Liver (tissue), 9 donors: ENCODE measurements around the gene KANK3. TPM values are rescaled to one million over a fixed set of nuclear protein-coding genes. Genes with fewer than 3 reads are reported as not detected.

Experiments used
- DNase-seq: peaks from one replicate; pipeline ENCODE4 v3.0.0-alpha.2; 2017; ENCODE audit warnings: low spot score
- H3K27ac ChIP-seq, 2 donors: one replicate each; pipeline ENCODE4 v1.7.0; 2013; ENCODE audit warnings: inconsistent platforms in 2 of 2, low read length in 2 of 2, control low read depth in 1 of 2, low read depth in 1 of 2, mild to moderate bottlenecking in 1 of 2
- H3K27me3 ChIP-seq, 4 donors: one replicate each; pipeline versions ENCODE4 v1.6.1 to v1.7.0; 2013; ENCODE audit warnings: low read length in 3 of 4, inconsistent platforms in 1 of 4, mild to moderate bottlenecking in 1 of 4, moderate library complexity in 1 of 4; ENCODE audit not compliant: control insufficient read depth in 4 of 4, insufficient read depth in 4 of 4
- H3K36me3 ChIP-seq, 4 donors: one replicate each; pipeline versions ENCODE4 v1.6.1 to v1.7.0; 2013; ENCODE audit warnings: low read length in 3 of 4, mild to moderate bottlenecking in 3 of 4, low read depth in 1 of 4, moderate library complexity in 1 of 4; ENCODE audit not compliant: control insufficient read depth in 4 of 4, insufficient read depth in 3 of 4
- H3K4me1 ChIP-seq, 4 donors: one replicate each; pipeline versions ENCODE4 v1.6.1 to v1.7.0; 2013; ENCODE audit warnings: low read length in 3 of 4, mild to moderate bottlenecking in 3 of 4, moderate library complexity in 1 of 4; ENCODE audit not compliant: control insufficient read depth in 4 of 4, insufficient read depth in 4 of 4
- H3K4me3 ChIP-seq, 3 donors: one replicate each; pipeline versions ENCODE4 v1.6.1 to v1.7.0; 2013; ENCODE audit warnings: low read length in 3 of 3, control low read depth in 1 of 3, low read depth in 1 of 3, mild to moderate bottlenecking in 1 of 3
- H3K9ac ChIP-seq, 2 donors: one replicate each; pipeline ENCODE4 v1.7.0; 2013; ENCODE audit warnings: low read length in 2 of 2, mild to moderate bottlenecking in 2 of 2, moderate library complexity in 2 of 2, control low read depth in 1 of 2, low read depth in 1 of 2
- H3K9me3 ChIP-seq, 4 donors: one replicate each; pipeline versions ENCODE4 v1.6.1 to v1.7.0; 2013; ENCODE audit warnings: low read length in 3 of 4; ENCODE audit not compliant: control insufficient read depth in 4 of 4
- EGR1 ChIP-seq, 2 donors: IDR thresholded peaks; 2 replicates each; pipeline ENCODE4 v1.6.1; 2016 to 2018; ENCODE audit warnings: antibody characterized with exemption in 2 of 2, low read depth in 2 of 2
- FOXA2 ChIP-seq: IDR thresholded peaks from 2 replicates; pipeline ENCODE4 v1.6.1; 2016; ENCODE audit warnings: antibody characterized with exemption
- GABPA ChIP-seq, 2 donors: IDR thresholded peaks in 1 of 2; conservative IDR thresholded peaks in 1 of 2; 2 replicates each; pipeline ENCODE4 v1.6.1; 2016; ENCODE audit warnings: antibody characterized with exemption in 2 of 2, mild to moderate bottlenecking in 1 of 2, moderate library complexity in 1 of 2
- HNF4A ChIP-seq, 2 donors: conservative IDR thresholded peaks; 2 replicates each; pipeline ENCODE4 v1.6.1; 2016; ENCODE audit warnings: antibody characterized with exemption in 2 of 2, mild to moderate bottlenecking in 2 of 2
- JUND ChIP-seq, 2 donors: IDR thresholded peaks; 2 replicates each; pipeline ENCODE4 v1.6.1; 2016; ENCODE audit warnings: antibody characterized with exemption in 2 of 2
- NR2F2 ChIP-seq: IDR thresholded peaks from 2 replicates; pipeline ENCODE4 v1.6.1; 2016; ENCODE audit warnings: antibody characterized with exemption
- RAD21 ChIP-seq, 2 donors: IDR thresholded peaks; 2 replicates each; pipeline ENCODE4 v1.6.1; 2016; ENCODE audit warnings: antibody characterized with exemption in 2 of 2, mild to moderate bottlenecking in 2 of 2
- RXRA ChIP-seq, 2 donors: IDR thresholded peaks; 2 replicates each; pipeline ENCODE4 v1.6.1; 2017 to 2018; ENCODE audit warnings: antibody characterized with exemption in 2 of 2, mild to moderate bottlenecking in 1 of 2
- TAF1 ChIP-seq: conservative IDR thresholded peaks from 2 replicates; pipeline ENCODE4 v1.6.1; 2016; ENCODE audit warnings: antibody characterized with exemption, mild to moderate bottlenecking
- YY1 ChIP-seq: IDR thresholded peaks from 2 replicates; pipeline ENCODE4 v1.6.1; 2016; ENCODE audit warnings: antibody characterized with exemption, mild to moderate bottlenecking
- ZBTB33 ChIP-seq: IDR thresholded peaks from 2 replicates; pipeline ENCODE4 v1.6.1; 2016; ENCODE audit warnings: antibody characterized with exemption
- WGBS: extraction: QIAGEN DNeasy Blood & Tissue Kit; methylation state at CpG from one replicate; pipeline ENCODE4 v1.1.7; 2013; 5-methylcytosine and 5-hydroxymethylcytosine counted together
- polyA plus RNA-seq, 2 donors: library from polyadenylated mRNA; stranded (reverse) in 1 of 2; unstranded in 1 of 2; fragments of 200-250 nt in 1 of 2; fragments of >200 nt in 1 of 2; fragmentation: Nextera tagmentation in 1 of 2; extraction: Ambion mirVana in 1 of 2; gene quantifications; one replicate each; pipeline versions ENCODE4 v1.2.1 to v1.2.3, GENCODE V29; 2013 to 2015
- total RNA-seq, 2 donors: library from RNA; depleted of rRNA; stranded (reverse); fragments of >200 nt; gene quantifications; one replicate each; pipeline ENCODE4 v1.2.3, GENCODE V29; 2014
- TF ChIP-seq, protein P1 (sequence below): IDR thresholded peaks from 2 replicates; pipeline ENCODE4 v1.6.1; 2016; ENCODE audit warnings: antibody characterized with exemption, mild to moderate bottlenecking
- TF ChIP-seq, protein P2 (sequence below): IDR thresholded peaks from 2 replicates; pipeline ENCODE4 v1.6.1; 2016; ENCODE audit warnings: antibody characterized with exemption
- donor health status: healthy.
- donor health status: healthy.
- donor health status: healthy.
- donor health status: healthy.
- donor health status: healthy.

KANK3 gene
- total and polyA plus RNA-seq, 4 donors: 0.44 to 4.5 (median 3.4) TPM

GRCh38 chr19:8306235-8307054 is 36.6 kb downstream of the KANK3 start (continued):
- TF ChIP-seq, protein P1, sequence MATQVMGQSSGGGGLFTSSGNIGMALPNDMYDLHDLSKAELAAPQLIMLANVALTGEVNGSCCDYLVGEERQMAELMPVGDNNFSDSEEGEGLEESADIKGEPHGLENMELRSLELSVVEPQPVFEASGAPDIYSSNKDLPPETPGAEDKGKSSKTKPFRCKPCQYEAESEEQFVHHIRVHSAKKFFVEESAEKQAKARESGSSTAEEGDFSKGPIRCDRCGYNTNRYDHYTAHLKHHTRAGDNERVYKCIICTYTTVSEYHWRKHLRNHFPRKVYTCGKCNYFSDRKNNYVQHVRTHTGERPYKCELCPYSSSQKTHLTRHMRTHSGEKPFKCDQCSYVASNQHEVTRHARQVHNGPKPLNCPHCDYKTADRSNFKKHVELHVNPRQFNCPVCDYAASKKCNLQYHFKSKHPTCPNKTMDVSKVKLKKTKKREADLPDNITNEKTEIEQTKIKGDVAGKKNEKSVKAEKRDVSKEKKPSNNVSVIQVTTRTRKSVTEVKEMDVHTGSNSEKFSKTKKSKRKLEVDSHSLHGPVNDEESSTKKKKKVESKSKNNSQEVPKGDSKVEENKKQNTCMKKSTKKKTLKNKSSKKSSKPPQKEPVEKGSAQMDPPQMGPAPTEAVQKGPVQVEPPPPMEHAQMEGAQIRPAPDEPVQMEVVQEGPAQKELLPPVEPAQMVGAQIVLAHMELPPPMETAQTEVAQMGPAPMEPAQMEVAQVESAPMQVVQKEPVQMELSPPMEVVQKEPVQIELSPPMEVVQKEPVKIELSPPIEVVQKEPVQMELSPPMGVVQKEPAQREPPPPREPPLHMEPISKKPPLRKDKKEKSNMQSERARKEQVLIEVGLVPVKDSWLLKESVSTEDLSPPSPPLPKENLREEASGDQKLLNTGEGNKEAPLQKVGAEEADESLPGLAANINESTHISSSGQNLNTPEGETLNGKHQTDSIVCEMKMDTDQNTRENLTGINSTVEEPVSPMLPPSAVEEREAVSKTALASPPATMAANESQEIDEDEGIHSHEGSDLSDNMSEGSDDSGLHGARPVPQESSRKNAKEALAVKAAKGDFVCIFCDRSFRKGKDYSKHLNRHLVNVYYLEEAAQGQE: no peak
- TF ChIP-seq NR2F2 (peak; percentile 38), FOXA2 (no peak)

GRCh38 chr19:8305798-8306197 is 37.3 kb downstream of the KANK3 start:
- Histone ChIP-seq H3K9ac (no peak overlapping the region), H3K4me3 (no peak overlapping the region), H3K4me1 (peaks cover 14 to 37% (median 27%) of the 10 kb centered on the region in 4 donors), H3K27ac (no peak overlapping the region), H3K36me3 (peaks cover under 1 to 10% (median 4%) of the 10 kb centered on the region in 4 donors), H3K27me3 (no peaks in the 10 kb centered on the region), H3K9me3 (no peaks in the 10 kb centered on the region)
- TF ChIP-seq, protein P1: no peak
- no peak for TF ChIP-seq TAF1
- TF ChIP-seq JUND (IDR thresholded peaks at IDR 0.05): no peak
- TF ChIP-seq RXRA (IDR thresholded peaks at IDR 0.05): no peak
- 72% methylated on average over 4 of the region's 4 CpGs for WGBS
- no peak for DNase-seq

GRCh38 chr19:8304841-8305621 is 38.0 kb downstream of the KANK3 start:
- DNase-seq: no peak
- 85% methylated on average over 33 of the region's 33 CpGs for WGBS
- no peak for TF ChIP-seq RXRA (IDR thresholded peaks at IDR 0.05)
- TF ChIP-seq YY1: no peak
- no peak for TF ChIP-seq NR2F2
- no peak for TF ChIP-seq HNF4A (conservative IDR thresholded peaks at IDR 0.05)
- TF ChIP-seq, protein P1: no peak
- TF ChIP-seq, protein P2, sequence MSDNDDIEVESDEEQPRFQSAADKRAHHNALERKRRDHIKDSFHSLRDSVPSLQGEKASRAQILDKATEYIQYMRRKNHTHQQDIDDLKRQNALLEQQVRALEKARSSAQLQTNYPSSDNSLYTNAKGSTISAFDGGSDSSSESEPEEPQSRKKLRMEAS: no peak
- TF ChIP-seq EGR1 (IDR thresholded peaks at IDR 0.05; ENCODE audit: low read depth in 2 of 2): no peak
- no peak for TF ChIP-seq FOXA2
- no peak for TF ChIP-seq GABPA (IDR thresholded peaks at IDR 0.05 in 1 of 2, conservative IDR thresholded peaks at IDR 0.05 in 1 of 2)
- no peak for TF ChIP-seq JUND (IDR thresholded peaks at IDR 0.05)
- no peak for TF ChIP-seq ZBTB33
- no peak for TF ChIP-seq RAD21 (IDR thresholded peaks at IDR 0.05)
- TF ChIP-seq TAF1: no peak

More at GRCh38 chr19:8304841-8305621, 38.0 kb downstream of the KANK3 start:
- H3K9me3 ChIP-seq: no peaks in the 10 kb centered on the region
- H3K4me3 ChIP-seq: no peak overlapping the region
- H3K27ac ChIP-seq: no peak overlapping the region
- no peaks in the 10 kb centered on the region for H3K27me3 ChIP-seq
- H3K4me1 ChIP-seq: peaks cover 14 to 37% (median 27%) of the 10 kb centered on the region in 4 donors
- H3K9ac ChIP-seq: no peak overlapping the region
- peaks cover 0 to 6% (median 3%) of the 10 kb centered on the region in 4 donors for H3K36me3 ChIP-seq
